ENCODE data around the gene DDX46. TPM values are rescaled to one million over a fixed set of nuclear protein-coding genes. Genes with fewer than 3 reads are reported as not detected.

Gene DDX46
- polyA plus RNA-seq, 1 donor from 2014 or later = 46.8 TPM

GRCh38 chr5:134794819-134795218 is 36.2 kb downstream of the DDX46 start:
- Histone ChIP-seq H3K27me3 (ENCODE audit: insufficient read depth, low read depth, low read length) (no peaks in the 10 kb centered on the region), H3K9me2 (ENCODE audit: insufficient read depth, low read length) (no peaks in the 10 kb centered on the region), H2AFZ (ENCODE audit: low read depth, low read length) (no peak overlapping the region), H3K9ac (ENCODE audit: low read length) (no peak overlapping the region), H3K4me2 (ENCODE audit: low read length) (no peak overlapping the region), H4K20me1 (ENCODE audit: insufficient read depth) (no peaks in the 10 kb centered on the region), H3K4me3 (ENCODE audit: low read length) (no peak overlapping the region), H3K27ac (ENCODE audit: low read length) (no peak overlapping the region), H3K9me3 (ENCODE audit: low read length) (no peaks in the 10 kb centered on the region), H3K79me2 (replicated peaks; ENCODE audit: insufficient read depth, low read length) (no peaks in the 10 kb centered on the region), H3F3A (ENCODE audit: insufficient read depth, low read length, poor library complexity, severe bottlenecking) (no peaks in the 10 kb centered on the region), H3K36me3 (ENCODE audit: insufficient read depth, low read length) (peaks cover 8% of the 10 kb centered on the region)
- TF ChIP-seq REST (IDR thresholded peaks at IDR 0.05; ENCODE audit: borderline replicate concordance) = no peak
- no peak for TF ChIP-seq CTCF (IDR thresholded peaks at IDR 0.05; ENCODE audit: poor library complexity, severe bottlenecking)
- TF ChIP-seq MXI1 (conservative IDR thresholded peaks at IDR 0.05; ENCODE audit: poor library complexity, severe bottlenecking) = no peak
- TF ChIP-seq POLR2AphosphoS5 (IDR thresholded peaks at IDR 0.05) = no peak
- TF ChIP-seq RAD21 (conservative IDR thresholded peaks at IDR 0.05) = no peak
- no peak for TF ChIP-seq EP300 (conservative IDR thresholded peaks at IDR 0.05; ENCODE audit: poor library complexity, severe bottlenecking)
- no peak for TF ChIP-seq EZH2 (IDR thresholded peaks at IDR 0.05; ENCODE audit: borderline replicate concordance, insufficient read depth, low read length, poor library complexity, severe bottlenecking)
- TF ChIP-seq TAF1 (IDR thresholded peaks at IDR 0.05; ENCODE audit: low read depth) = no peak
- TF ChIP-seq SMC3 (conservative IDR thresholded peaks at IDR 0.05; ENCODE audit: poor library complexity) = no peak

- Histone ChIP-seq H3K36me3 (ENCODE audit: insufficient read depth, low read length) (peaks cover 4% of the 10 kb centered on the region), H3K27me3 (ENCODE audit: insufficient read depth, low read depth, low read length) (no peaks in the 10 kb centered on the region)
- no peak for TF ChIP-seq RAD21 (conservative IDR thresholded peaks at IDR 0.05)
- TF ChIP-seq EZH2 (IDR thresholded peaks at IDR 0.05; ENCODE audit: borderline replicate concordance, insufficient read depth, low read length, poor library complexity, severe bottlenecking) = no peak
- TF ChIP-seq SMC3 (conservative IDR thresholded peaks at IDR 0.05; ENCODE audit: poor library complexity) = no peak
- no peak for TF ChIP-seq EP300 (conservative IDR thresholded peaks at IDR 0.05; ENCODE audit: poor library complexity, severe bottlenecking)
- no peak for TF ChIP-seq CTCF (IDR thresholded peaks at IDR 0.05; ENCODE audit: poor library complexity, severe bottlenecking)
- no peak for TF ChIP-seq REST (IDR thresholded peaks at IDR 0.05; ENCODE audit: borderline replicate concordance)
- no peak for TF ChIP-seq POLR2AphosphoS5 (IDR thresholded peaks at IDR 0.05)
- no peak for TF ChIP-seq TAF1 (IDR thresholded peaks at IDR 0.05; ENCODE audit: low read depth)
- TF ChIP-seq MXI1 (conservative IDR thresholded peaks at IDR 0.05; ENCODE audit: poor library complexity, severe bottlenecking) = no peak
Measured at GRCh38 chr5:134798468-134798867, 39.9 kb downstream of the DDX46 start.

More at GRCh38 chr5:134798468-134798867, 39.9 kb downstream of the DDX46 start:
- Histone ChIP-seq H3K9ac (ENCODE audit: low read length) (no peak overlapping the region), H3K9me2 (ENCODE audit: insufficient read depth, low read length) (no peaks in the 10 kb centered on the region), H3F3A (ENCODE audit: insufficient read depth, low read length, poor library complexity, severe bottlenecking) (no peaks in the 10 kb centered on the region), H4K20me1 (ENCODE audit: insufficient read depth) (no peaks in the 10 kb centered on the region), H3K4me3 (ENCODE audit: low read length) (no peak overlapping the region), H3K27ac (ENCODE audit: low read length) (no peak overlapping the region), H3K4me2 (ENCODE audit: low read length) (no peak overlapping the region), H3K9me3 (ENCODE audit: low read length) (no peaks in the 10 kb centered on the region), H2AFZ (ENCODE audit: low read depth, low read length) (no peak overlapping the region), H3K79me2 (replicated peaks; ENCODE audit: insufficient read depth, low read length) (no peaks in the 10 kb centered on the region)
